HT-29 (cell line): ENCODE data around the gene SEBOX. TPM values are rescaled to one million over a fixed set of nuclear protein-coding genes. Genes with fewer than 3 reads are reported as not detected.
"Not testable (repeated sequence)": the region's sequence is repeated elsewhere in the genome, so short reads cannot be mapped to it uniquely, and the experiment has no call there.

Source experiments
- DNase-seq: peaks from one replicate; pipeline ENCODE4 v3.0.0-alpha.2; 2015; ENCODE audit warnings: low spot score
- total RNA-seq: library from RNA; depleted of rRNA; stranded (reverse); fragments of >200 nt; shearing (Covaris generic); gene quantifications from 2 replicates; pipeline ENCODE4 v1.2.3, GENCODE V29; 2014

The SEBOX gene
- total RNA-seq, 1 experiment from 2014 or later = not detected

DNA sequence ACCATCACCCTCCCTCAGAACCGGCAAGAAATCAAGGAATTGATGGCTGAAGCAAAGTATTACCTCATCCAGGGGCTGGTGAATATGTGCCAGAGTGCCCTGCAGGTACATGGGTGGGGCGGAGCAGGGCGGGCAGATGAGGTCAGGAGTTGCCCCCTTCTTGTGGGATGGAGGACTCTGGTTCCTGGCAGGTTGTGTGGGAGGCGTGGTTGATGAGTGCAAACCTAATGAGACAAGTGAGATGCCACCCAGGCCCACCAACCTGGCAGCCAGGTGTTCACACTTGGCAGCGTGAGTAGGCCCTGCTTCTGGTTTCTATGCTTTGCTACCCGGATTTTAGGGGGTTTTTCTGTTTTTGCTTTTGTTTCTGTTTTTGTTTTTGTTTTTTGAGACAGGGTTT is 24.6 kb downstream of the SEBOX start:
- no peak for DNase-seq

DNA sequence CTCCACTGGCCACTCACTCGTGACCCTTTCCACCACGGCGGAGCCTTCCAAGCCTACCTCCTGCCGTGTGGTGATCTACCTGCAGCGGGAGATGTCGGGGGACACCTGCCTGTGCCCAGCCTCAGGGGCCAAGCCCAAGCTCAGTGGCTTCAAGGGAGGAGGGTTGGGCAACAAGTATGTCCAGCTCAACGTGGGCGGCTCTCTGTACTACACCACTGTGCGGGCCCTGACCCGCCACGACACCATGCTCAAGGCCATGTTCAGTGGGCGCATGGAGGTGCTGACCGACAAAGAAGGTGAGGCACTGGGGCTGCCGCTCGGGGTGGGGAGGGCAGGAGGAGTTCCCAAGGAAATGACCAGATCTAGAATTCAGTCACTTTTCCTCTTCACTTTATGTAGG is 25.6 kb downstream of the SEBOX start:
- no peak for DNase-seq

DNA sequence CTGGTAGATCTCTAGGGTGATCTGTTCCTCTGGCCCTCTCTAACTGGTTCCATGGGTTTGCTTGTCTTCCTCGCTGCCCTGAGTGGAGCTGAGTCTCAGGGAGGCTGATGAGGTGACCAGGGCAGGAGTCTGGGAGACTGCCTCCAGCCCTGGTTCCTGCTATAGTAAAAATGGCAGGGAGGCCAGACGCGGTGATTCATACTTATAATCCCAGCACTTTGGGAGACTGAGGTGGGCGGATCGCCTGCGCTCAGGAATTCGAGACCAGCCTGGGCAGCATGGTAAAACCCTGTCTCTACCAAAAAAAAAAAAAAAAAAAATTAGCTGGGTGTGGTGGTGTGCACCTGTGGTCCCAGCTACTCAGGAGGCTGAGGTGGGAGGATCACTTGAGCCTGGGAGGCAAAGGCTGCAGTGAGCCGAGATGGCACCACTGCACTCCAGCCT is 26.2 kb downstream of the SEBOX start:
- not testable (repeated sequence) for DNase-seq

DNA sequence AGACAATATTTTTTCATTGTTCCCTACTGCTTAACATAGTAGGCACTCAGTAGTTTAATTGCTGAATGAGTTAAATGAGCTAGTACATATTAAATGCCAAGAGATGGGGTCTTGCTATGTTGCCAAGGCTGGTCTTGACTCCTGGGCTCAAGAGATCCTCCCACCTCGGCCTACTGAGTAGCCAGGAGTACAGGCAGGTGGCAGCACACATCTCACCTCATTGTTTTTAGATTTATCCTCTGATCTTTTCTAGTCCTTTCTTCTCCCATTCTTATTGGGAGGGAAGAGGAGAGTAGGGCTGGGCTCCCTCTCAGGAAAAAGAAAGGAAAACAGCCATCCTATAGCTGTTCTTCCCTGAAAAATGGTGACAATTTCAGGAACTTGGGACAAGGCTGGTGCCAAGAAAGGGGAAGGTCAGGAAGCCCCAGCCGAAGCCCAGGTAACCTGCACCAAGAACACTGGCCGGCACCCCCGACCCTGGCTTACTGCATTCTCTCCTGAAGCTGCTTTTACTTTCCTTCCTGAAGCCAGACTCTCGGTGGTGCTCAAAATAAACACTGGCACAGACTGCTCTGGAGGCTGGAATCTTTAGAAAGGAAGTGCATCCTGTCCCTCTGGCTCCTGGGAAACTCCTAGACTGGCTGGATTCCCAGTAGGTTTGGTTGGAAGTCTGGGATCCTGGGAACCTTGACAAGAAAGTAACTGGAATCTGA is 26.8 kb downstream of the SEBOX start:
- DNase-seq = no peak

DNA sequence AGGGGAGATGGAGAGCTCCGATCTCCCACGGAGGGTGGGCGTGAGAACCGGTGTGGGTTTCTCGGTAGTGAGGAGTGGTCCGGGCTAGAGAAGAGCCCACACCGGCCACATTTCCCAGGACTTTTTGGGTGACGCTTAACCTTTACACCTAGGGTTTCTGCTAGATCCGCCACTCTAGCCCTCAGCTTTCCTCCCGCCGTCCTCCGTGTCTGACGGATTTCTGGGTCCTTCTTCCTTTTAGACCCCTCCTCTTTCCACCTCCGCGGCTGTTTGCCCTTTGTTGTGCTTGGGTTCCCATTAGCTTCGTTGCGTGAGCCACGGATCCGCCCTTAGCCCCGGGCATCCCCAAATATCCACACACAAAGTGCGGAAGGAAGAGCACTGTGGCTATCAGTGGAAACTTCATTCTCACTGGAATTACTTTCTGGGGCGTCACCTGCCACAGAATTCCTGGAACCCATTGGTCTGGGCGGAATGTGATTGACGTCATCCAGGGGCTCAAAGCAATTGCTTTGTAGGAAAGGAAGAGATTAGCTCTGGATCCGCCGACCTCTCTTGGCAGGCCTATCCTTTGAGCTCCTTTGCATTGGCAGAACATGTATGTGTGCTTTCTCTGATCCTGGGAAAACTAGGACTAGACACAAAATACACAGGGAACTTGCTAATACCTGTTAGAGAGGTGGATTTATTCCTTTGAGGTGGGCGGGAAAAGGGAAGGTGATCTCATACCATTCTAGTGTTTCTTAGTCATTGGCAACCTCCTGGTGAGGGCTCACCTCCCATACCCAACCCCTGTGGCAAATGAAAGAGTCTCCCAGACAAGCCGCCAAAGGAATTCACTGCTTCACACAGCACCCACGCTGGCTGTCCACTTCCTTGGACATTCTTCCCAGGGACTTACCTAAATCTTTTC is 28.8 kb downstream of the SEBOX start:
- peak; percentile 79 for DNase-seq

DNA sequence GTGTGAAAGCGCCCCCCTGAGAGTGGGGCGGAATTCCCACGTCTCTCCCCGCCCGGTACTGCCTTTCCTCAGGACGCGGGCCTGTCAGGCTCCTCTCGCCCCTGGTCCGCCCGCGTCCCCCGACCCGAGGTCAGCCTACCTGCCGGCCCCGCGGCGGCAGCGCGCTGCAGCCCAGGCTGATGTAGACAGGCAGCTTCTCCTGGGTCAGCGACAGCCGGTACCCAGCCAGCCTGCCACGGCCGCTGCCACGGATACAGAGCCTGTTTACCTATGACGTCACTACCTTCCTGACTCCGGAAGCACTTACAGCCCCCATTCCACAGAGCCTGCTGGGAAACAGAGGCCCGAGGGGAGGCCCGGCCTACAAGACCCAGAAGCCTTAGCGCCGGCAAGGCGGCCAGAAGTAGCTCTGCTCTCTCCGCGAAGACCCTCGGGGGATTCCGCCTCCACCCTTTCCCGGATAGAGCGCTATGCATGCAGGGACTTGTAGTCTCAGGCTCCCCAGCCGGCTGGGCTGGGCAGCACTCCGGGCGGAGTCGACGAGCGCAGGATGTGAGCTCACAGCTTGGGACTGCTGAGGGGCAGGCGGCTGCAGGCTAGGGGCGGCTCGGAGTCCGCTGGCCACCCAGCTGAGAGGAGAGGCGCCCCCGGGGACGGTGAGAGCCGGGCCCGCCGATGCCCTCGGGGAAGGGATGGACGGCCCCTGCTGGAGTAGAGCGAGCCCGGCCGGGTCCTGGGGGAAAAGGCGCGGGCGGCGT is 29.6 kb downstream of the SEBOX start, which contains the start of the genes IFT20 and TNFAIP1:
Gene IFT20, minus strand, starts transcription at position 272 of the 758 bp plus-strand sequence. CDS start 3,487 bp downstream, outside the sequence.
Gene TNFAIP1, plus strand, starts transcription at position 561 of the 758 bp plus-strand sequence. CDS start 3,761 bp downstream, outside the sequence.
- peak; percentile 98 for DNase-seq

DNA sequence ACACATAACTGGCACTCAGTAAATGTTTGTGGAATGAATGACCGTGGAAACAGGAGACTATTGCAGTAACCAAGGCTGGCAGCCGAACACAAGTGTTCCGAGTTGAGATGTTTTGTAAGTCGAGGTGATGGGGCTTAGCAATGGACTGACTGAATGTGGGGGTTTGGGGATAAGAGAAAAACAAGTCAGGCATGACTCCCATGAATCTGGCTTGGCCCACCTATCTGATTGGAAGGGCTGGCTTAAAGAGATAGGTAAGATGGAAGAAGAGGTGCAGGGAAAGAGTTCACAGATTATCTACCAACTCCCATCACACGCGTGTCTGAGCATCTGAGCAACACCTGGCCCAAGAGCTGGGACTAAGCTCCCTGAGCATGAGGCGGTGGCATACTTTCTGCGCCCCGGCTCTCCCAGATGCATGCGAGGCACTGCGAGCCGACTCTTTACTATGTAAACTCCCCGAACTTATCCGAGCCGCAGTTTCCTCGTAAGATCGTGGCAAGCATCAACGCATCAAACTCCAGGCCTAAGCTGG is 30.3 kb downstream of the SEBOX start:
- no peak for DNase-seq

DNA sequence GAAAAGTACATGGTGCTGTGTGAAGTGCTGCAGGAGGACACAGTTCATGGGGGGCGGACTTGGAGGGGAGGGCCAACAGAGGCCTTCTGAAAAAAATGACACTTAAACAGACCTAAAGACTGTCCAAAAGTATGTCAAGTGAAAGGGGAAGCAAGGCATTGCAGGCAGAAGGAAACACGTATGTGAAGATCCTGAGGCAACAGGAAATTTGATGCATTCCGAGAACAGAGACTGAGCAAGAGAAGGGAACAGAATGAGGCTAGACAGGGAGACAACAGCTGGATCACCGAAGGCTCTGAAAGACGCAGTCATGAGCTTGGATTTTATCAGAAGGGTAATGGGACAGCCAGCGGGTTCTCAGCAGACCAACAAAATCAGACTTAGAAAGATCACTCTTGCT is 30.8 kb downstream of the SEBOX start:
- DNase-seq = no peak

DNA sequence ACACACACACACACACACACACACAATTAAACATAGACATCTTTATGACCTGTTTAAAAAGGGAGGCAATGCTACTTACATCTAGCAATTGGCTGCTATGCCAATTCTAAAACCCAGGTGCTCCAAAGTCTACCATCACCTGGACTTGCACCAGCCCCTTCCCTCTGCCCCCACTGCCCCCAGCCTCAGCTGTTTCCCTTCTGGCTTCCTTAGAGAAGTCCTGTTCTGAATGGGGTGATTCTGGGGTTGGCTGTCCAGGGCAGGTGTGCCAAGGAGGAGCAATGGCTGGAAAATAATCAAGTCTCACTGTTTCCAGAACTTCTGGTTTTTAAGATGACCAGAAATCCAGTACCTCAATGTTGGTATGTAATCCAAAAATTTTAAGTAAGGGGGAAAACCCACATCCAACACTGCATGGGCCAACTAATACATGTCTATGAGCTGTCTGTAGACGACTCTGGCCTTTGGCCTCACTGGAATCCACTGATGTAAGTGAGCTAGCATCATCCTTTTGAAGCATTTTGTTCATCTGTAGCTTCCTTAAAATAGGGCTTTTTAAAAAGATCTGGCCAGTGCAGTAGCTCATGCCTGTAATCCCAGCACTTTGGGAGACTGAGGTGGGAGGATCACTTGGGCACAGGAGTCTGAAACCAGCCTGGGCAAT is 31.8 kb downstream of the SEBOX start:
- DNase-seq = no peak

DNA sequence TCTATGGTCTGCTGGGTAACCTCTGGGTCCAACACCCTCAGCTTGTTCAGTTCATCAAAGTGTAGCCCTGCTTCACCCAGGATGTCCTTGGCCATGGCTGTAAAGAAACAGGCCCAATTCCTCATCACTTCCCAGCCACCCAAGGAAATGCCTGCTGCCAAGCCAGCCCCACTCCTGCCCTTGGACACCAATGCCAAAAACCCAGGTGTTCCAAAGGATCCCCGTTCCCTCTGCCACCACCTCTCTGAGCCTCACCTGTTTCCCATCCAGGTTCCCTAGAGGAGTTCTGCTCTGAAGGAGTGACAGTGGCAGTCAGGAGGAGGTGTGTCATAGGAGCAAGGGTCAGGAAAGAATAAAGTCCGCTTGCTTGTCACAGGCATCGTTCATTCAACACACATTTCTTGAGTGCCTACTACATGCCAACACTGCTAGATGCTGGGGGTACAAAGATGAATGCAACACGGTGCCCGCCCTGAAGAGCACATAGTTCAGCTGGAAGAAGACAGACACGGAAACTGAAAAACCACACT is 33.0 kb downstream of the SEBOX start:
- DNase-seq = no peak

DNA sequence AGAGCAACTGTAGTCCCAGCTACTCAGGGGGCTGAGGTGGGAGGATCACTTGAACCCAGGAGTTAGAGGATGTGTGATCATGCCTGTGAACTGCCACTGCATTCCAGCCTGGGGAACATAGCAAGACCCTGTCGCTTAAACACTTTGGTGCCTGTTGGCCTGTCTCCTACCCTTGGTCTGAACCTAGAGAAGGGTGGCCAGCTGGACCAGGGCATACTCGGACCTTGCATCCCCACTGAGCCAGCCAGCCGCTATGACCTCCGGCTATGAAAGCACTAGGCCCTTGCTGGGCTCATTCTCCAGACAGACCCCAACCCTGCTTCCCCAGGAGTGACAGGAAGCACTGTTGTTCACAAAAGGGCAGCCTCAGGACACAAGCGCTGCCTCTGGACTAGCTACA is 34.3 kb downstream of the SEBOX start:
- no peak for DNase-seq

DNA sequence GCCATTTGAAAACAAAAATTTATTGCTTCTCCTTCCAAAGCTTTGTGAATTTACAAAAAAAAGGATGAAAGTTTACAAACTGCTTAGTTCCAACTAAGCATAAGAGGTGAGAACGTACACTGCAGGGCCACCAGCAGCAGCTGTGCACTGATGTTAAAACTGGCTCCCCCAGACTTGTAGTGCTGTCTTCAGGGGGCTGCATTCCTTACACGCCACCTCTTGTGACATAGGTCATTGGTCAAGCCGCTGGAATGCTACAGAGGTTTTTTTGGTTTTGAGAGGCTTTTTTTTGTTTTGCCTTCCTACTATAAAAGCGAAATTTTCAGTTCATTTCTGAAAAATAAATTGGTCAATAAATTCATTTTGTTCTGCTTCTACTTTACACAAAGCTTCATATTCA is 36.7 kb downstream of the SEBOX start:
- DNase-seq = no peak

DNA sequence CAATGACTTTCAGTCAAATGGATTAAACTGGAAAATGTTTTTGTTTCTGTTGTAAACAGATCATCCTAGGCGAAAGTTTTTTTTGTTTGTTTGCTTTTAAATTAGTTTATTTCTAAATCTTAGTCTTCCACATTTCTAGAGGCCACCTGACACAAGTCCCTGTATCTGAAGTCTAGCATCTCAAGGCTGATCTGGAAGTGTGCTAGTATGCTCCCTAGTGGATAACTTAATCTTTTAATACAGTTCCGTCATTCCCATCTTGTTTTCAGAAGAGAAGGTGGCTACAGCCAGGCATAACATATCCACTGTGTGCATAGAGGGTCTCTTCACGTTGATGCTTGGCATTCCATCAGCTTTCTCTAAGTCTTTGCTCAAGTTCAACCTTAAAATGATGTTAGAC is 37.3 kb downstream of the SEBOX start:
- DNase-seq = peak; percentile 31

DNA sequence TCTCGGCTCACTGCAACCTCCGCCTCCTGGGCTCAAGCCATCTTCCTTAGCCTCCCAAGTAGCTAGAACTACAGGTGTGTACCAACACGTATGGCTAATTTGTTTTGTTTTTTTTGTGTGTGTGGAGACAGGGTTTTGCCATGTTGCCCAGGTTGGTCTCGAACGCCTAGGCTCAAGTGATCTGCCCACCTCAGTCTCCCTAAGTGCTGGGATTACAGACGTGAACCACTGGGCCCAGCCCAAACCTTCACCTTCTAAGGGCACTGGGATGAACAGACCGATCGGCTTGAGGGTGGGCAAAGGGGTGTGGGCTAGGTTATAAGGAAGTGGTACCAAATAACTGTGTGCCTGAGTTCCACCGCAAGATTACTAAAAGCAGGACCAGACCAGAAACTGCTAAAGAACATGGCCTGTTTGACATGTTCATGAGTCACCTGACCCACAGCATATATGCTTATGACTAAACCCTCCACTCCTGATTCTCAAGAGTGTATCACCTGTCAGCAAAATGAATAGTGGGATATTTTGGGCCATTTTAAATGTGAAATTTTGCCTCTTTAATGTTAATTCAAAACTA is 37.9 kb downstream of the SEBOX start:
- no peak for DNase-seq

DNA sequence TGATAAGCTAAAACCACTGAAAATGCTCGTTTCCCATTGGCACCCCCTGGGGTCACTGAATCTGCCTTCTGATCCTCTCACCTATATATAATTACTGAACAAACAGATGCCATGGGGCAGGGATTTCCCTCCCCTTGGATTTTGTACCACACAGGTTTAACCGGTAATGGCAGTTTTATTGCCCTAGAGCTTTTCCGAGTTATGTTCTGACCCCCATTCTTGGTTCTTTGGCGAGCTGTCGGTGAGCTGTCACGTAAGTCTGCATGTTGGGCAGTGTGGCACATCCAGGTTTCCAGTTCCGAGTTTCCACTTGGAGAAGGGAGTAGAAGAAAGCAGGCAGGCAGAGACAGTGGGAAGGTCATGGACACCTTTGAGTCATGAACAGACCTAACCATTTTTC is 38.9 kb downstream of the SEBOX start:
- DNase-seq = peak; percentile 80

DNA sequence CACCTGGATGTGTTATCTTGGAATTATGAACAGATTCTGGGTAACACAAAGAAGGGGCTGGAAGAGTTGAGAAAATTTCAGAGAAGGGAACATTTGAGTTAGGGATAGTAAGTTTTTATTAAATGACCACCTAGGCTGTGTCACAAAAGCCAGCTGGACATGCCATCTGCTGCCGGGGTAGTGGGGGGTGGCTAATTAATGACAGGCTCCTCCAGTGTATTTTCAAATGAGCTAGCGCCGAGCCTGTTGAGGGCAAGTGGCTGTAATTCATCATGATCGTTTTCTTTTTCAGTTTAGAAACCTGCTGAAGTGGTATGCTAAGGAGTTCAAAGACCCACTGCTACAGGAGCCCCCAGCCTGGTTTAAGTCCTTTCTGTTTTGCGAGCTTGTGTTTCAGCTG is 39.8 kb downstream of the SEBOX start:
- no peak for DNase-seq

DNA sequence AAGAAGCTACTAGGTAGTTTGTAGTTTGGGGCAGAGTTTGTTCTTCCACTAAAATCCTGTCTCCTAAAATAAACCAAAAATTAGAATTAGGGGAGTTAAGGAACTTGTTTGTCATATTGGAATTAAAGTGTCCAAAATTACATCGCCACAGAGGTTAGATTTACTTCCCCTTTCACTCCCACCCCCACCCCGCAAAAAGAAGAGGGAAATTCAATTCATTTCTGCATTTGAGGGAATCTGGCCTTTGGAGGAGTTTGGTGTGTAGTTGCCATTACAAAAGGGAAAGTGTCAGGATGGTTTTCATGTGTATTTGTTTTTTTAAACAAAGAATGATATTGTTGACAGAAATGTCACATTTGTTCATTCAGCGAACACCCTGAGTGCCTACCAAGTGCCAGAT is 40.2 kb downstream of the SEBOX start:
- no peak for DNase-seq

DNA sequence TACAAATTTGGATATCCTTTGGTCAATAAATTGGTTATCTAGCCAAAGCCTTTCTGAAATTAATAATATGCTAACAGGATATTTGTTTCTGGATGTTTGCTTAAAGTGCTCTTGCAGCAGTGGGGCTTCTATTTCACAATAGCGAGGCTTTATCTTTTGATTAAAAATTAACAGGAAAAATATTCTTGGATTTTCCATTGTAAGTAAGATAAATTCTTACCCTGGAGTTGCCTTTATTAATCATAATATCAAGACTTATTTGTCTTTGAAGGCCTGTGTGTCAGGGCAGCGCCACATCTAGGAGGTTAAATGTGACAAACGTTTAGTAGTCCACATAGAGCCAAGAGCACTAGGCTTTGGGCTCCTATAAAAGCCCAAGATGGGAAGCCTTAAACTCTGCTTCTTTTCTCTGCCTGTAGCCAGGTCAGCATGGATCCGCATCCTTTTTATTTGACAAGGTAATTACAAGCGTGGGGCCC is 40.7 kb downstream of the SEBOX start:
- DNase-seq = peak; percentile 23

DNA sequence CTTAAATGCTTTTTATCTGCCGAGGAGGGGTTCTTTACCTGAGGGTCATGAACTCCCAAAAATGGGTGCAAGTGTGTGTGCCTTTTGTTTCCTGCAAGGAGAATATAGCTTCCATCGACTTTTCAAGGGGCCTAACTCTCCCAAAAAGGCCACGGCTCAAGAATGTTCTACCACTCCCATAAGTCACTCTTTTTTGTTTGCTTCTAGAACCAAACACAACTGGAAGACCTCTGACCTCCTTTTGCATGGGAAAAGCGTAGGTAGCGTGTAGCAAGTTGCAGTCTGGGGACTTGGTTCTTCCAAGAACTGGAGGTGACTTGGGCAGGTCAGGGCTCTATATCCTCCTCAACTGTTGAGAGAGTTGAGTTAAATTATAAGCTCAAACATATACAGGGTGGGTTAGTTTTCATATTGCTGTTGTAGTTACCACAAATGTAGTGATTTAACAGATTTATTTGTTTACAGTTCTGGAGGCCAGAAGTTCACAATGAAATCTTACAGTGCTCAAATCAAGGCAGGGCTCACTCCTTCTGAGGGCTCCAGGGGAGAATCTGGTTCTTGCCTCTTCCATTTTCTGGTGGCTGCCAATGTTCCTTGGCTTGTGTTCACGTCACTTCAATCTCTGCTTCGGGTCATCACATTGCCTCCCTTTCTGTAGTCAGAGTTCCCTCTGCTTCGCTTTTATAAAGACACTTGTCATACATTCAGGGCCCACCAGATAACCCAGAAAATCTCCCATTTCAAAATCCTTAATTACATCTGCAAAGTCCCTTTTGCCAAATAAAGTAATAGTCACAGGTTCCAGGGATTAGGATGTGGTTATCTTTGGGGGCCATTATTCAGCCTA is 44.6 kb downstream of the SEBOX start:
- no peak for DNase-seq
